IMR-90 (cell line): ENCODE results near the gene RPS6KA5. TPM values are rescaled to one million over a fixed set of nuclear protein-coding genes. Genes with fewer than 3 reads are reported as not detected.

ENCODE experiments used
- ATAC-seq: fragments of 200-7000 bp; cut with Tn5 transposase; 2 replicates; pipeline ENCODE4 v1.9.1; 2020; ENCODE audit warnings: low read depth, mild to moderate bottlenecking, moderate library complexity
- BruUV-seq: library from RNA; stranded (reverse); fragments of 400-500 nt; replicated peaks from 2 replicates; lab custom pipeline; 2021; lab: Mats Ljungman, UMichigan
- CTCF ChIA-PET: fragments of 300-600 bp; formaldehyde crosslinking; extraction: SDS; loops from one replicate; lab custom pipeline; 2021; ENCODE audit warnings: antibody characterized with exemption; lab: Yijun Ruan, JAX
- POLR2A ChIA-PET: fragments of 300-600 bp; sonication (Branson Sonifier 250); formaldehyde crosslinking; loops from one replicate; lab custom pipeline; 2022; ENCODE audit warnings: antibody characterized with exemption; ENCODE audit not compliant: unreplicated experiment; lab: Charles Lee
- DNase-seq: peaks from one replicate; pipeline ENCODE4 v3.0.0; 2013
- H2AFZ ChIP-seq: replicated peaks from 2 replicates; pipeline ENCODE3; 2013; ENCODE audit warnings: low read length, mild to moderate bottlenecking; ENCODE audit not compliant: poor library complexity
- H2AK5ac ChIP-seq: 2 replicates; pipeline ENCODE4 v1.6.1; 2013; ENCODE audit warnings: low read depth, low read length, inconsistent platforms
- H2AK9ac ChIP-seq: replicated peaks from 2 replicates; pipeline ENCODE3; 2013; ENCODE audit warnings: mild to moderate bottlenecking, low read depth, low read length, moderate library complexity; ENCODE audit not compliant: poor library complexity
- H2BK120ac ChIP-seq: 2 replicates; pipeline ENCODE4 v1.6.1; 2013; ENCODE audit warnings: low read depth, low read length, inconsistent platforms
- H2BK15ac ChIP-seq: 3 replicates; pipeline ENCODE4 v1.6.1; 2013; ENCODE audit warnings: low read depth, low read length, inconsistent platforms
- H2BK20ac ChIP-seq: 2 replicates; pipeline ENCODE4 v1.6.1; 2013; ENCODE audit warnings: low read depth, mild to moderate bottlenecking, inconsistent platforms, low read length, moderate library complexity
- H2BK5ac ChIP-seq: 2 replicates; pipeline ENCODE4 v1.6.1; 2013; ENCODE audit warnings: mild to moderate bottlenecking, low read depth, low read length, inconsistent platforms; ENCODE audit not compliant: poor library complexity, severe bottlenecking
- H3K14ac ChIP-seq: replicated peaks from 2 replicates; pipeline ENCODE4 v1.6.1; 2013; ENCODE audit warnings: low read depth, low read length, inconsistent platforms
- H3K18ac ChIP-seq: 2 replicates; pipeline ENCODE4 v1.6.1; 2013; ENCODE audit warnings: low read depth, low read length, control low read depth
- H3K23ac ChIP-seq: 2 replicates; pipeline ENCODE4 v1.6.1; 2013; ENCODE audit warnings: low read depth, low read length, inconsistent platforms
- H3K27ac ChIP-seq: 2 replicates; pipeline ENCODE4 v1.5.1; 2013; ENCODE audit warnings: mild to moderate bottlenecking, control low read depth, low read length; ENCODE audit not compliant: insufficient read depth
- H3K27me3 ChIP-seq: 2 replicates; pipeline ENCODE4 v1.6.1; 2013; ENCODE audit warnings: low read length; ENCODE audit not compliant: control insufficient read depth, insufficient read depth
- H3K36me3 ChIP-seq: 2 replicates; pipeline ENCODE4 v1.6.1; 2013; ENCODE audit warnings: low read length, mixed read lengths; ENCODE audit not compliant: control insufficient read depth, insufficient read depth
- H3K4ac ChIP-seq: 2 replicates; pipeline ENCODE4 v1.6.1; 2013; ENCODE audit warnings: low read depth, low read length, inconsistent platforms
- H3K4me1 ChIP-seq: 2 replicates; pipeline ENCODE4 v1.6.1; 2013; ENCODE audit warnings: low read length, mixed read lengths; ENCODE audit not compliant: control insufficient read depth, insufficient read depth
- H3K4me2 ChIP-seq: 2 replicates; pipeline ENCODE4 v1.6.1; 2013; ENCODE audit warnings: low read depth, mild to moderate bottlenecking, control low read depth, low read length, moderate library complexity
- H3K4me3 ChIP-seq: 2 replicates; pipeline ENCODE4 v1.5.1; 2013; ENCODE audit warnings: low read depth, mild to moderate bottlenecking, control low read depth, low read length, moderate library complexity; ENCODE audit not compliant: insufficient read depth
- H3K56ac ChIP-seq: 2 replicates; pipeline ENCODE4 v1.6.1; 2013; ENCODE audit warnings: low read length, inconsistent platforms; ENCODE audit not compliant: insufficient read depth; ENCODE audit errors: extremely low read depth
- H3K79me1 ChIP-seq, 2 experiments: 2 replicates each; pipeline ENCODE4 v1.6.1; 2013; ENCODE audit warnings: low read length in 2 of 2, inconsistent platforms in 1 of 2, low read depth in 1 of 2
- H3K9ac ChIP-seq: 2 replicates; pipeline ENCODE4 v1.6.1; 2013; ENCODE audit warnings: low read depth, low read length, control low read depth
- H3K9me1 ChIP-seq: 2 replicates; pipeline ENCODE4 v1.6.1; 2013; ENCODE audit warnings: low read length, inconsistent platforms; ENCODE audit not compliant: insufficient read depth
- H3K9me3 ChIP-seq: 2 replicates; pipeline ENCODE4 v1.6.1; 2013; ENCODE audit warnings: low read length; ENCODE audit not compliant: control insufficient read depth, insufficient read depth
- H4K20me1 ChIP-seq: 2 replicates; pipeline ENCODE4 v1.6.1; 2013; ENCODE audit warnings: low read length, inconsistent platforms; ENCODE audit not compliant: insufficient read depth
- H4K5ac ChIP-seq: 2 replicates; pipeline ENCODE4 v1.6.1; 2013; ENCODE audit warnings: mild to moderate bottlenecking, low read depth, low read length, control low read depth
- H4K8ac ChIP-seq, 2 experiments: 2 replicates each; pipeline ENCODE4 v1.6.1; 2013; ENCODE audit warnings: low read depth in 2 of 2, low read length in 2 of 2, control low read depth in 1 of 2, inconsistent platforms in 1 of 2
- H4K91ac ChIP-seq: 2 replicates; pipeline ENCODE4 v1.6.1; 2013; ENCODE audit warnings: low read depth, low read length, inconsistent platforms; ENCODE audit not compliant: insufficient read depth
- BHLHE40 ChIP-seq: fragments of 150-350 bp; IDR thresholded peaks from 2 replicates; pipeline ENCODE4 v1.6.1; 2016; ENCODE audit warnings: mild to moderate bottlenecking, low read depth, low read length
- CEBPB ChIP-seq: IDR thresholded peaks from 2 replicates; pipeline ENCODE4 v1.6.1; 2012; ENCODE audit warnings: low read depth, low read length, improper control_type of control experiment
- CHD1 ChIP-seq: IDR thresholded peaks from 2 replicates; pipeline ENCODE4 v1.6.1; 2012; ENCODE audit warnings: low read depth, low read length, improper control_type of control experiment
- CTCF ChIP-seq: conservative IDR thresholded peaks from 2 replicates; pipeline ENCODE4 v1.5.1; 2012; ENCODE audit warnings: mild to moderate bottlenecking, low read depth, low read length, improper control_type of control experiment
- ELK1 ChIP-seq: fragments of 150-350 bp; IDR thresholded peaks from 2 replicates; pipeline ENCODE4 v1.6.1; 2016; ENCODE audit warnings: low read depth, mild to moderate bottlenecking, low read length, moderate library complexity, borderline replicate concordance
- FOS ChIP-seq: fragments of 150-350 bp; IDR thresholded peaks from 2 replicates; pipeline ENCODE4 v1.6.1; 2016; ENCODE audit warnings: low read depth, low read length
- MAFK ChIP-seq: IDR thresholded peaks from 2 replicates; pipeline ENCODE4 v1.6.1; 2012; ENCODE audit warnings: low read depth, low read length, improper control_type of control experiment
- MAZ ChIP-seq: IDR thresholded peaks from 2 replicates; pipeline ENCODE4 v1.6.1; 2012; ENCODE audit warnings: low read depth, mild to moderate bottlenecking, low read length, improper control_type of control experiment, moderate library complexity, borderline replicate concordance
- MXI1 ChIP-seq: IDR thresholded peaks from 2 replicates; pipeline ENCODE4 v1.6.1; 2012; ENCODE audit warnings: low read depth, mild to moderate bottlenecking, low read length, moderate library complexity, borderline replicate concordance
- NFE2L2 ChIP-seq: fragments of 150-350 bp; IDR thresholded peaks from 2 replicates; pipeline ENCODE4 v1.6.1; 2016; ENCODE audit warnings: low read depth, mild to moderate bottlenecking, low read length
- POLR2A ChIP-seq: IDR thresholded peaks from 2 replicates; pipeline ENCODE4 v1.6.1; 2012; ENCODE audit warnings: mild to moderate bottlenecking, low read depth, low read length
- RAD21 ChIP-seq: IDR thresholded peaks from 2 replicates; pipeline ENCODE4 v1.6.1; 2012; ENCODE audit warnings: low read length, improper control_type of control experiment
- RCOR1 ChIP-seq: IDR thresholded peaks from 2 replicates; pipeline ENCODE4 v1.6.1; 2012; ENCODE audit warnings: mild to moderate bottlenecking, low read length, improper control_type of control experiment; ENCODE audit not compliant: insufficient replicate concordance
- RFX5 ChIP-seq: IDR thresholded peaks from 2 replicates; pipeline ENCODE4 v1.8.0; 2012; ENCODE audit warnings: low read depth, mild to moderate bottlenecking, low read length, moderate library complexity
- SMC3 ChIP-seq: fragments of 150-350 bp; IDR thresholded peaks from 2 replicates; pipeline ENCODE4 v1.6.1; 2016; ENCODE audit warnings: low read depth, mild to moderate bottlenecking, antibody characterized with exemption, low read length, moderate library complexity
- USF2 ChIP-seq: fragments of 150-350 bp; IDR thresholded peaks from 2 replicates; pipeline ENCODE4 v1.6.1; 2017; ENCODE audit warnings: mild to moderate bottlenecking, antibody characterized with exemption, low read length, low read depth
- WGBS, 2 experiments: methylation state at CpG; one replicate each; pipeline versions ENCODE4 v1.1.5 to v1.1.7; 2013; ENCODE audit warnings: missing lambda C conversion rate in 2 of 2; ENCODE audit not compliant: insufficient read length in 1 of 2; ENCODE audit errors: extremely low coverage in 2 of 2; 5-methylcytosine and 5-hydroxymethylcytosine counted together
- dilution Hi-C: fragments of 300-500 bp; cut with HindIII; formaldehyde crosslinking; loops from one replicate; pipeline ENCODE4 v1.14.3; 2018; ENCODE audit warnings: low sequenced_read_pairs; ENCODE audit not compliant: unreplicated experiment
- in situ Hi-C: fragments of 300-500 bp; cut with MboI; formaldehyde crosslinking; loops from 3 replicates; pipeline ENCODE4 v1.14.3; 2019; ENCODE audit warnings: low sequenced_read_pairs, inconsistent platforms, mixed read lengths
- intact Hi-C: fragments of 100-400 bp; cut with micrococcal nuclease; formaldehyde crosslinking; loops from 2 replicates; pipeline ENCODE4 v1.10.0; 2022
- polyA plus RNA-seq, 3 experiments: library from polyadenylated mRNA; depleted of rRNA; stranded (reverse); fragments of >200 nt; gene quantifications; 2 replicates each; pipeline ENCODE4 v1.2.3, GENCODE V29; 2012; ENCODE audit warnings: low replicate concordance in 1 of 3
- total RNA-seq: library from RNA; depleted of rRNA; stranded (reverse); fragments of >200 nt; gene quantifications from 2 replicates; pipeline ENCODE4 v1.2.3, GENCODE V29; 2012

The RPS6KA5 gene
- total and polyA plus RNA-seq, 2 of the 4 experiments (the other 2 are of a cell fraction) = 0.36 TPM

- H3K4me1 ChIP-seq = no peaks in the 10 kb centered on the region
- H2BK20ac ChIP-seq = no peak overlapping the region
- no peak overlapping the region for H2AK5ac ChIP-seq
- no peak overlapping the region for H4K5ac ChIP-seq
- CTCF ChIA-PET = no interaction called here
- H3K14ac ChIP-seq = no peak overlapping the region
- no peak overlapping the region for H3K23ac ChIP-seq
- no peak overlapping the region for H2BK15ac ChIP-seq
- 100% methylated on average over 1 of the region's 2 CpGs; no CpG with 5 or more reads in 1 of the 2 experiments for WGBS, 2 experiments
- H3K27ac ChIP-seq = no peak overlapping the region
- no peak overlapping the region for H2AFZ ChIP-seq
- no peak overlapping the region for H4K91ac ChIP-seq
- POLR2A ChIA-PET = no interaction called here
- dilution Hi-C loops (no loop called here), in situ Hi-C loops (no loop called here), intact Hi-C loops (no loop called here)
- no peaks in the 10 kb centered on the region for H3K9me3 ChIP-seq
- ATAC-seq = no peak
- no peaks in the 10 kb centered on the region for H3K36me3 ChIP-seq
- no peak overlapping the region for H3K18ac ChIP-seq
- H2BK120ac ChIP-seq = no peak overlapping the region
- no peak overlapping the region for H3K4me3 ChIP-seq
- no peaks in the 10 kb centered on the region for H3K9me1 ChIP-seq
- BruUV-seq = no TSS peak
- H3K56ac ChIP-seq = no peak overlapping the region
- no peak overlapping the region for H4K8ac ChIP-seq
- no peak overlapping the region for H3K4me2 ChIP-seq
- TF ChIP-seq USF2 (no peak), POLR2A (no peak), CHD1 (no peak), BHLHE40 (no peak), MXI1 (no peak), NFE2L2 (no peak), MAFK (no peak), CTCF (no peak), SMC3 (no peak), RAD21 (no peak), RCOR1 (no peak), MAZ (no peak), FOS (no peak), RFX5 (no peak), CEBPB (no peak), ELK1 (no peak)
- DNase-seq = no peak
- no peak overlapping the region for H3K9ac ChIP-seq
- no peaks in the 10 kb centered on the region for H3K27me3 ChIP-seq
- no peaks in the 10 kb centered on the region for H3K79me1 ChIP-seq
- no peak overlapping the region for H2AK9ac ChIP-seq
- no peak overlapping the region for H2BK5ac ChIP-seq
- no peak overlapping the region for H3K4ac ChIP-seq
- no peaks in the 10 kb centered on the region for H4K20me1 ChIP-seq
Measured at GRCh38 chr14:91010153-91010533, 50.3 kb downstream of the RPS6KA5 start.
